MM.1S (cell line): ENCODE data around the gene POPDC2.
A peak's percentile ranks its signal among the peaks of the same experiment; 100 is the strongest.

Experiments used
- DNase-seq: peaks from one replicate; pipeline ENCODE4 v3.0.0-alpha.2; 2015
- H2AFZ ChIP-seq: fragments of 300-600 bp; sonication (generic); 2 replicates; pipeline ENCODE4 v1.6.0; 2016; ENCODE audit warnings: antibody characterized with exemption, low read length
- H3F3A ChIP-seq: fragments of 300-600 bp; sonication (generic); 2 replicates; pipeline ENCODE4 v1.6.1; 2016; ENCODE audit warnings: mild to moderate bottlenecking, antibody characterized with exemption, low read length, moderate library complexity, mixed read lengths; ENCODE audit not compliant: insufficient read depth
- H3K27ac ChIP-seq: fragments of 300-600 bp; sonication (generic); 2 replicates; pipeline ENCODE4 v1.5.1; 2016; ENCODE audit warnings: mild to moderate bottlenecking, low read length
- H3K27me3 ChIP-seq: fragments of 300-600 bp; sonication (generic); replicated peaks from 2 replicates; pipeline ENCODE4 v1.6.0; 2016; ENCODE audit warnings: low read length; ENCODE audit not compliant: insufficient read depth
- H3K36me3 ChIP-seq: fragments of 300-600 bp; sonication (generic); replicated peaks from 2 replicates; pipeline ENCODE4 v1.6.1; 2016; ENCODE audit warnings: mild to moderate bottlenecking, low read length, mixed read lengths; ENCODE audit not compliant: insufficient read depth
- H3K4me1 ChIP-seq: fragments of 300-600 bp; sonication (generic); 2 replicates; pipeline ENCODE4 v1.6.1; 2016; ENCODE audit warnings: low read length, mixed read lengths
- H3K4me2 ChIP-seq: fragments of 300-600 bp; sonication (generic); 2 replicates; pipeline ENCODE4 v1.6.0; 2016; ENCODE audit warnings: low read depth, low read length
- H3K4me3 ChIP-seq: fragments of 300-600 bp; sonication (generic); 2 replicates; pipeline ENCODE4 v1.5.1; 2016; ENCODE audit warnings: low read length, mixed read lengths
- H3K79me2 ChIP-seq: fragments of 300-600 bp; sonication (generic); 2 replicates; pipeline ENCODE4 v1.6.1; 2016; ENCODE audit warnings: mixed run types, low read length, mixed read lengths
- H3K9ac ChIP-seq: fragments of 300-600 bp; sonication (generic); 2 replicates; pipeline ENCODE4 v1.6.1; 2016; ENCODE audit warnings: low read length, mixed read lengths
- H3K9me2 ChIP-seq: fragments of 300-600 bp; sonication (generic); replicated peaks from 2 replicates; pipeline ENCODE4 v1.6.1; 2016; ENCODE audit warnings: mild to moderate bottlenecking, low read length, mixed read lengths; ENCODE audit not compliant: insufficient read depth
- H3K9me3 ChIP-seq: fragments of 300-600 bp; sonication (generic); replicated peaks from 2 replicates; pipeline ENCODE4 v1.6.1; 2016; ENCODE audit warnings: mild to moderate bottlenecking, low read length, mixed read lengths; ENCODE audit not compliant: insufficient read depth
- H4K20me1 ChIP-seq: fragments of 300-600 bp; sonication (generic); 2 replicates; pipeline ENCODE4 v1.6.1; 2016; ENCODE audit warnings: mild to moderate bottlenecking, low read length, moderate library complexity, mixed read lengths; ENCODE audit not compliant: insufficient read depth
- CTCF ChIP-seq: fragments of 300-600 bp; sonication (generic); IDR thresholded peaks from 2 replicates; pipeline ENCODE4 v1.5.1; 2016; ENCODE audit warnings: antibody characterized with exemption, low read length, mixed read lengths
- EZH2 ChIP-seq: fragments of 300-600 bp; sonication (generic); optimal IDR thresholded peaks from 2 replicates; pipeline ENCODE3; 2017; ENCODE audit warnings: low read depth, mild to moderate bottlenecking, antibody characterized with exemption, low read length, mixed read lengths
- EZH2phosphoT487 ChIP-seq: fragments of 300-600 bp; sonication (generic); IDR thresholded peaks from 2 replicates; pipeline ENCODE4 v1.6.1; 2018; ENCODE audit warnings: antibody characterized with exemption, low read length

Gene POPDC2

DNA sequence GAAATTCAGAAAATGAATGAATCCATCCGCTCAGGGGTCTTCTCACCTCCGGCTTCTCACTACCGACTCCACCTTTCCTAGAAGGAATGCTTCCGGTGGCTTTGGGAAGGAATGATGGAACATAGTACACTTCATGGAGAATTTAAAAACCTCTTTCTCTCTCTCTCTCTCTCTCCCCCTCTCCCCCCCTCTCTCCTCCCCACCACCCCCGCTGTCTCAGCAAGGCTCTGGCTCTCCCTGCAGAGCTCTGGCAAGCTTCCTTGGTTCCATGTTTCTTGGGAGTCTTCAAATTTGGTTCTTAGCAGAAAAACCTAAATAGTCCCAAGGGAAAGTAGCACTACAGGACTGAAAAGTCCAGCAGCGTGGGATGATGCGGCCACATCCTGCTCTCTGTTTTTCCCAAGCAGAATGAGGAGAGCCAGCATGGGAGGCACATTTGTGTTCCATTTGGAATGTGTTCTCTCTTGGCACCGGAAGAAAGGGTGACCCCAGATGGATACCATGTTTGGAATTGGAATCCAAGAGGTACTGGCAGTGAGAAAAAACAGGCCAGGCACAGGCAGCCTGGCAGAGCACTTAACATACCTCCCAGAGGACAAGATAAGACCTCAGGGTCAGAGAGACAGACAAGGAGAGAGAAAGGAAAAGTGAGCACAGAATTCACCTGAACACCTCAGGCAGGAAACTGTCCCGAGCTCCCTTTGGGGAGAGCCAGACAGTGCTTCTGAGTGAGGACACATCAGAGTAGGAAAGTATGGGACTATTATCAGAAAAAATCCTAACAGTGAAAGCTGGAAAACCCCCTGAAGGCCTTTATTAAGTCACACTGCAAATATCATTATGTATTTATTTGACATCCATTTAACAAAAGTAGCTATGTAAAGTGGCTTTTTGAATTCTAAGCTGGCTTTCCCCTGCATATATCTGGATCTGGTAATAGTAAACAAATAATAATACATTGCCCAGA lies at the start of gene POPDC2:
Gene POPDC2, minus strand, starts transcription at position 116 of the 967 bp plus-strand sequence. CDS start 166 bp downstream, outside the sequence.
- Histone ChIP-seq H3K9me2 (no peaks in the 10 kb centered on the region), H3K4me1 (no peaks in the 10 kb centered on the region), H2AFZ (no peak within 1 kb of the TSS), H3K27ac (no peak within 1 kb of the TSS), H3F3A (no peaks in the 10 kb centered on the region), H3K9me3 (no peaks in the 10 kb centered on the region), H3K79me2 (no peaks in the 10 kb centered on the region), H3K27me3 (no peaks in the 10 kb centered on the region), H3K4me3 (no peak within 1 kb of the TSS), H4K20me1 (no peaks in the 10 kb centered on the region), H3K4me2 (no peak within 1 kb of the TSS), H3K36me3 (no peaks in the 10 kb centered on the region), H3K9ac (no peak within 1 kb of the TSS)
- no peak for DNase-seq
- TF ChIP-seq CTCF, result no peak
- no peak for TF ChIP-seq EZH2phosphoT487
- TF ChIP-seq EZH2, result no peak

DNA sequence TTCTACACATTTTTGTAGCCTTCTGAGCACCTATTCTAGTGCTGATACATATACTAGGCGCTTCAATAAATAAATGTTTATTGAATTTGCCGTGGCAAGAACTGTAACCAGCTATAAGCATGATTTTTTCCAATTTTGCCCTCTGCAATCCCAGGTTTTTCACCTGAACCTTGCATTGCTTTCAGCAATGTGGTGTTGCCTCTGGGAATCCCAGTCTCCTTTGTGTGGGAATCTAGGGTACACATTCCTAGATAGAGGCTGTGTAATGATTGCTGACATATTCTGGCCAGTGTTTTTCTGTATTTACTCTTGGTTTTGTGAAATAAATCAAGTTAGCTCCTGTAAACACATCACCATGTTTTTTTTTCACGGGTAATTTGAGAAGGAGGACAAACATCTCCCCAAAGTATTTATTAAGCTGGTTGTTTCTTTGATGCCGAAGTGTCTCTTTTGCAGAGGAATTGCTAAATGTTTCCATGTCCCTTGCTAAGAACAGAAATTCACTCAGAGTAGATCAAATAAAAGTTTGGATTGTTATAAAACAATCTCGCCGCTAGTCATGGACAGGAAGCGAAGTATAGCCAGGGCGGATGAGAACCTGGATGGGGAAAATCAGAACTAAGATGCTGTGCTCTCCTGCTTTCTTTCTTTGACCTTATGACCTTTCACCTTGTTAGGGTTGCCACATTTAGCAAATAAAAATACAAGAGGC lies 43.6 kb upstream of the POPDC2 start:
- Histone ChIP-seq H3K4me3 (no peak overlapping the region), H3F3A (no peaks in the 10 kb centered on the region), H3K4me1 (peaks cover 8% of the 10 kb centered on the region), H3K4me2 (no peak overlapping the region), H4K20me1 (no peaks in the 10 kb centered on the region), H3K36me3 (no peaks in the 10 kb centered on the region), H3K9me3 (no peaks in the 10 kb centered on the region), H3K27ac (no peak overlapping the region), H3K9me2 (no peaks in the 10 kb centered on the region), H3K79me2 (no peaks in the 10 kb centered on the region), H2AFZ (no peak overlapping the region), H3K9ac (no peak overlapping the region), H3K27me3 (no peaks in the 10 kb centered on the region)
- TF ChIP-seq CTCF (no peak), EZH2 (no peak), EZH2phosphoT487 (no peak)
- no peak for DNase-seq

- no peak for TF ChIP-seq EZH2
- no peak for TF ChIP-seq CTCF
- TF ChIP-seq EZH2phosphoT487, result no peak
- Histone ChIP-seq H3K9me3 (no peaks in the 10 kb centered on the region), H3K27me3 (no peaks in the 10 kb centered on the region), H3K9ac (no peak within 1 kb of the TSS), H3K79me2 (no peaks in the 10 kb centered on the region), H2AFZ (no peak within 1 kb of the TSS), H3K27ac (no peak within 1 kb of the TSS), H3K36me3 (no peaks in the 10 kb centered on the region), H4K20me1 (no peaks in the 10 kb centered on the region), H3K4me1 (peaks cover 8% of the 10 kb centered on the region), H3F3A (no peaks in the 10 kb centered on the region), H3K9me2 (no peaks in the 10 kb centered on the region), H3K4me3 (no peak within 1 kb of the TSS), H3K4me2 (no peak within 1 kb of the TSS)
- DNase-seq, result peak; percentile 10
These were observed 42.4 kb upstream of the POPDC2 start, which contains the start of gene CFAP91 for GRCh38 chr3:119702530-119703527. CFAP91 (plus strand) TSS chr3:119703022; CDS start chr3:119703099, 77 bp downstream.
